GM19324 (cell line): ENCODE data around the gene PLEKHH1.

Source experiments
- ATAC-seq: cut with Tn5 transposase; IDR thresholded peaks from one replicate; pipeline ENCODE4 v1.9.1; 2021; ENCODE audit warnings: mild to moderate bottlenecking, moderate library complexity; ENCODE audit not compliant: unreplicated experiment, low FRiP score

The PLEKHH1 gene

GRCh38 chr14:67532998-67533753 is at the start of gene PLEKHH1:
TSS of gene PLEKHH1 (plus strand) at chr14:67533290. CDS start at chr14:67541868, 8,578 bp downstream.
- no peak for ATAC-seq

GRCh38 chr14:67483579-67484285 is 49.4 kb upstream of the PLEKHH1 start:
- ATAC-seq: no peak

GRCh38 chr14:67485501-67486095 is 47.5 kb upstream of the PLEKHH1 start:
- ATAC-seq: no peak

GRCh38 chr14:67486890-67487289 is 46.2 kb upstream of the PLEKHH1 start:
- no peak for ATAC-seq

- no peak for ATAC-seq
Measured at GRCh38 chr14:67487332-67487731, 45.8 kb upstream of the PLEKHH1 start.

GRCh38 chr14:67487937-67488893 is 44.9 kb upstream of the PLEKHH1 start, which contains the start of gene TMEM229B:
TSS of gene TMEM229B (minus strand) at chr14:67488721. CDS start at chr14:67473923, 14,798 bp downstream.
- ATAC-seq: peak; percentile 90

- ATAC-seq: no peak
Measured at GRCh38 chr14:67490196-67490595, 42.9 kb upstream of the PLEKHH1 start.

- ATAC-seq: no peak
Measured at GRCh38 chr14:67491285-67491684, 41.8 kb upstream of the PLEKHH1 start.

GRCh38 chr14:67491741-67492507 is 41.2 kb upstream of the PLEKHH1 start:
- no peak for ATAC-seq

- ATAC-seq: no peak
Measured at GRCh38 chr14:67492538-67492937, 40.6 kb upstream of the PLEKHH1 start.

- no peak for ATAC-seq
Measured at GRCh38 chr14:67493092-67493717, 39.9 kb upstream of the PLEKHH1 start.

GRCh38 chr14:67495827-67496226 is 37.3 kb upstream of the PLEKHH1 start:
- no peak for ATAC-seq

- no peak for ATAC-seq
Measured at GRCh38 chr14:67497216-67497615, 35.9 kb upstream of the PLEKHH1 start.

GRCh38 chr14:67497716-67498115 is 35.4 kb upstream of the PLEKHH1 start:
- no peak for ATAC-seq

- ATAC-seq: no peak
Measured at GRCh38 chr14:67500981-67501380, 32.1 kb upstream of the PLEKHH1 start.

- no peak for ATAC-seq
Measured at GRCh38 chr14:67501670-67502069, 31.4 kb upstream of the PLEKHH1 start.

GRCh38 chr14:67502867-67503266 is 30.2 kb upstream of the PLEKHH1 start:
- no peak for ATAC-seq

- ATAC-seq: no peak
Measured at GRCh38 chr14:67503331-67503730, 29.8 kb upstream of the PLEKHH1 start.

- no peak for ATAC-seq
Measured at GRCh38 chr14:67505254-67505653, 27.8 kb upstream of the PLEKHH1 start.
